ENCODE measurements around the gene AEBP2.

The AEBP2 gene

DNA sequence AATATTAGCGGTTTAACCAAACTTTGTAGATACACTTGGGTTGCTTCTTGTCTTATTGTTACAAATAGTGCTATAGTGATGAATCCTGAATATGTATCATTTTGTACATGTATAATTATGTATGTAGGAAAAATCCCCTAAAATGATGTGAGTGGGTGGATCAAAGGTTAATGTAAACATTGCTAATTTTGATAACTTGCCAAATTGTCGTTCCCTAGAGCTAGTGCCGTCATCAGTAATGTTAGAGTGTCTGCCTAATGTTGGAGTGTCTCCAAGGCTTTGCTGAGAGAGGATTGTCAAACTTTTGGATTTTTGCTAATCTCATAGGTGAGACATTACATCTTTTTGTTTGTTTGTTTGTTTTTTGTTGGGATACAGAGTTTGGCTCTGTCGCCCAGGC lies 44.4 kb downstream of the AEBP2 start:
- no peak for DNase-seq (ENCODE audit: low read depth)
- TF ChIP-seq, protein P1, sequence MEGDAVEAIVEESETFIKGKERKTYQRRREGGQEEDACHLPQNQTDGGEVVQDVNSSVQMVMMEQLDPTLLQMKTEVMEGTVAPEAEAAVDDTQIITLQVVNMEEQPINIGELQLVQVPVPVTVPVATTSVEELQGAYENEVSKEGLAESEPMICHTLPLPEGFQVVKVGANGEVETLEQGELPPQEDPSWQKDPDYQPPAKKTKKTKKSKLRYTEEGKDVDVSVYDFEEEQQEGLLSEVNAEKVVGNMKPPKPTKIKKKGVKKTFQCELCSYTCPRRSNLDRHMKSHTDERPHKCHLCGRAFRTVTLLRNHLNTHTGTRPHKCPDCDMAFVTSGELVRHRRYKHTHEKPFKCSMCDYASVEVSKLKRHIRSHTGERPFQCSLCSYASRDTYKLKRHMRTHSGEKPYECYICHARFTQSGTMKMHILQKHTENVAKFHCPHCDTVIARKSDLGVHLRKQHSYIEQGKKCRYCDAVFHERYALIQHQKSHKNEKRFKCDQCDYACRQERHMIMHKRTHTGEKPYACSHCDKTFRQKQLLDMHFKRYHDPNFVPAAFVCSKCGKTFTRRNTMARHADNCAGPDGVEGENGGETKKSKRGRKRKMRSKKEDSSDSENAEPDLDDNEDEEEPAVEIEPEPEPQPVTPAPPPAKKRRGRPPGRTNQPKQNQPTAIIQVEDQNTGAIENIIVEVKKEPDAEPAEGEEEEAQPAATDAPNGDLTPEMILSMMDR (IDR thresholded peaks at IDR 0.05; ENCODE audit: control insufficient read depth, insufficient read depth, low read depth, low read length, missing control alignments), result no peak
- H3K4me3 ChIP-seq (ENCODE audit: control insufficient read depth, low read depth, low read length), result no peak overlapping the region

DNA sequence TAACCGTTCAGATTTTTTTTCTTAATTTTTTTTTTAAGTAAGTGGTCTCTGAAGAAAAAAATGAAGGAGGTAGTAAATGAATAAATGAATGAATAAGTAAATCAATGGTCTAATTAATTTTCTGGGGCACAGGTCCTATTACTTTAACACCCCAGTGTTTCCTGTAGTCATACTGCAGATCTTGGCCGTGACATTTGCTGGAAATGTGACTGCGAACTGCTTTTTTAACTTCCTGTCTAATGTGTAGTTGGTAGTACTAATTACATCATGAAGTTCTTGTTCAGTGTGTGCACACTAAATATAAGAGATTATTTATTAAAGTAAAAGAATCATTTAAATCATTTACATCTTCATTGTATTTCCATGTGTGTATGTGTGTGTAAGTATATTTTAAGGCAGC lies 45.4 kb downstream of the AEBP2 start:
- no peak for DNase-seq (ENCODE audit: low read depth)
- TF ChIP-seq, protein P1 (IDR thresholded peaks at IDR 0.05; ENCODE audit: control insufficient read depth, insufficient read depth, low read depth, low read length, missing control alignments), result no peak

GRCh38 chr12:19485240-19485639 lies 45.9 kb downstream of the AEBP2 start:
- TF ChIP-seq, protein P1 (IDR thresholded peaks at IDR 0.05; ENCODE audit: control insufficient read depth, insufficient read depth, low read depth, low read length, missing control alignments), result no peak
- no peak overlapping the region for H3K4me3 ChIP-seq (ENCODE audit: control insufficient read depth, low read depth, low read length)
- DNase-seq (ENCODE audit: low read depth), result no peak

More for the DNA sequence above, 45.4 kb downstream of the AEBP2 start:
- no peak overlapping the region for H3K4me3 ChIP-seq (ENCODE audit: control insufficient read depth, low read depth, low read length)

DNA sequence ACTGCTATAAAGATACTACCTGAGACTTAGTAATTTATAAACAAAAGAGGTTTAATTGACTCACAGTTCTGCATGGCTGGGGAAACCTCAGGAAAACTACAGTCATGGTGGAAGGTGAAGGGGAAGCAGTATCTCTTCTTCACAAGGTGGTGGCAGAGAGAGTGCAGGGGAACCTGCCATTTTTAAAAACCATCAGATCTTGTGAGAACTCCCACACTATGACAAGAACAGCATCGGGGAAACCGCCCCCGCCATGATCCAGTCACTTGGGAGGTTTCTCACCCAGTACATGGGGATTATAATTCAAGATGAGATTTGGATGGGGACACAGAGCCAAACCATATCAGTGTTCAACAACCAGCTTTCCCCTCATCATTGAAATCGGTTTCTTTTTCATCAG lies 49.9 kb downstream of the AEBP2 start:
- H3K4me3 ChIP-seq (ENCODE audit: control insufficient read depth, low read depth, low read length), result no peak overlapping the region
- TF ChIP-seq, protein P1 (IDR thresholded peaks at IDR 0.05; ENCODE audit: control insufficient read depth, insufficient read depth, low read depth, low read length, missing control alignments), result no peak
- DNase-seq (ENCODE audit: low read depth), result no peak

- no peak for DNase-seq (ENCODE audit: low read depth)
- TF ChIP-seq, protein P1 (IDR thresholded peaks at IDR 0.05; ENCODE audit: control insufficient read depth, insufficient read depth, low read depth, low read length, missing control alignments), result no peak
- no peak overlapping the region for H3K4me3 ChIP-seq (ENCODE audit: control insufficient read depth, low read depth, low read length)
Observed at GRCh38 chr12:19490908-19491307, 51.6 kb downstream of the AEBP2 start.

DNA sequence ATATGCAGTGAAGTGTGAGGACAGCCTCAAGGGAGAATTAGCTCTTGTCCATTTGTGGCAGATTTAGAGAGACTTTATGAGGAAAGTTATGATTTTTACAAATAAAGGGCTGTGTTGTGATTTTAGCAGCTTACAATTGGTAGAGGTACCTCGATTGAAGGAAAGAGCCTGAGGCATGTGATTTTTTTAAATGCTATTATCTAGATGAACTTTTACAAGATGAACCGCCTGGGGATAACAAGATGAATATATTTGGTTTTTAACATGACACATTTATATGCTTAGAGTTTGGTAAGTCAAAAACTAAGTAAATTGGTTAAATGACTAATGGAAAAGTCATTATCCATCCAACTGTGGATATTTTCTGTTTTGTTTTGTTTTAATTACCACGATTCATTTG lies 52.6 kb downstream of the AEBP2 start:
- TF ChIP-seq, protein P1 (IDR thresholded peaks at IDR 0.05; ENCODE audit: control insufficient read depth, insufficient read depth, low read depth, low read length, missing control alignments), result no peak
- no peak overlapping the region for H3K4me3 ChIP-seq (ENCODE audit: control insufficient read depth, low read depth, low read length)

More for the DNA sequence above, 52.6 kb downstream of the AEBP2 start:
- peak; percentile 34 for DNase-seq (ENCODE audit: low read depth)

Measured in AG09309 (cell line).